ENCODE results near the gene HES7.

Gene HES7

GRCh38 chr17:8071496-8071895, 52.4 kb downstream of the HES7 start:
- DNase-seq, result no peak
